HepG2 (cell line): ENCODE results near the gene ITCH. TPM values are rescaled to one million over a fixed set of nuclear protein-coding genes. Genes with fewer than 3 reads are reported as not detected.

ENCODE experiments used
- CCAR2 ChIP-seq: fragments of 200-400 bp; formaldehyde crosslinking; optimal IDR thresholded peaks from 2 replicates; pipeline ENCODE3; 2018; ENCODE audit warnings: low read depth, mild to moderate bottlenecking, low read length, moderate library complexity
- GATAD1 ChIP-seq: IDR thresholded peaks from 2 replicates; pipeline ENCODE4 v1.6.1; 2016; ENCODE audit warnings: missing genetic modification reagents, missing compliant biosample characterization
- HINFP ChIP-seq: sonication (generic); formaldehyde crosslinking; IDR thresholded peaks from 2 replicates; pipeline ENCODE4 v1.4.0; 2020; ENCODE audit warnings: low read depth, mild to moderate bottlenecking, missing genetic modification reagents
- HOXA9 ChIP-seq: sonication (generic); formaldehyde crosslinking; IDR thresholded peaks from 2 replicates; pipeline ENCODE4 v1.8.1; 2022; ENCODE audit warnings: missing genetic modification reagents, mild to moderate bottlenecking, moderate library complexity, borderline replicate concordance
- JUND ChIP-seq: sonication (generic); formaldehyde crosslinking; IDR thresholded peaks from 2 replicates; pipeline ENCODE4 v1.8.0; 2022; ENCODE audit warnings: mild to moderate bottlenecking, missing genetic modification reagents
- MBD4 ChIP-seq: IDR thresholded peaks from 2 replicates; pipeline ENCODE4 v1.6.1; 2012; ENCODE audit warnings: low read length, inconsistent platforms, borderline replicate concordance
- PHF21A ChIP-seq: sonication (generic); formaldehyde crosslinking; IDR thresholded peaks from 2 replicates; pipeline ENCODE4 v1.5.0; 2020; ENCODE audit warnings: mild to moderate bottlenecking, missing genetic modification reagents
- REL ChIP-seq: sonication (generic); formaldehyde crosslinking; conservative IDR thresholded peaks from 2 replicates; pipeline ENCODE4 v1.8.0; 2022; ENCODE audit warnings: mild to moderate bottlenecking, missing genetic modification reagents, moderate library complexity
- SAFB2 ChIP-seq: sonication (generic); formaldehyde crosslinking; IDR thresholded peaks from 2 replicates; pipeline ENCODE4 v1.5.1; 2020; ENCODE audit warnings: missing genetic modification reagents, low read depth, mild to moderate bottlenecking, borderline replicate concordance
- SOX5 ChIP-seq: IDR thresholded peaks from 2 replicates; pipeline ENCODE4 v1.6.1; 2016; ENCODE audit warnings: borderline replicate concordance
- TOPORS ChIP-seq: sonication (generic); formaldehyde crosslinking; IDR thresholded peaks from 2 replicates; pipeline ENCODE4 v1.8.0; 2023; ENCODE audit warnings: mild to moderate bottlenecking, missing genetic modification reagents
- XBP1 ChIP-seq: sonication (generic); formaldehyde crosslinking; IDR thresholded peaks from 2 replicates; pipeline ENCODE4 v1.5.0; 2020; ENCODE audit warnings: missing genetic modification reagents
- ZMYM2 ChIP-seq: sonication (generic); formaldehyde crosslinking; IDR thresholded peaks from 2 replicates; pipeline ENCODE4 v1.8.0; 2022; ENCODE audit warnings: mild to moderate bottlenecking, missing genetic modification reagents
- ZNF207 ChIP-seq: fragments of 450-650 bp; IDR thresholded peaks from 2 replicates; pipeline ENCODE4 v1.6.1; 2016; ENCODE audit warnings: antibody characterized with exemption, borderline replicate concordance
- ZNF280B ChIP-seq: sonication (generic); formaldehyde crosslinking; IDR thresholded peaks from 2 replicates; pipeline ENCODE4 v1.5.0; 2020; ENCODE audit warnings: missing genetic modification reagents, mild to moderate bottlenecking, borderline replicate concordance
- ZNF546 ChIP-seq: sonication (generic); formaldehyde crosslinking; conservative IDR thresholded peaks from 2 replicates; pipeline ENCODE4 v1.8.1; 2023; ENCODE audit warnings: mild to moderate bottlenecking, missing genetic modification reagents
- ZNF772 ChIP-seq: sonication (generic); formaldehyde crosslinking; IDR thresholded peaks from 2 replicates; pipeline ENCODE4 v1.5.0; 2020; ENCODE audit warnings: mild to moderate bottlenecking, missing genetic modification reagents
- polyA plus RNA-seq, 8 experiments: library from polyadenylated mRNA; depleted of rRNA in 3 of 8; stranded (reverse) in 7 of 8; unstranded in 1 of 8; fragments of >200 nt; fragmentation: Illumina TruSeq in 4 of 8; extraction: Trizol in 4 of 8; gene quantifications; 2 replicates each; pipeline versions ENCODE4 v1.2.1 to v1.2.3, GENCODE V29; 2011 to 2016; ENCODE audit warnings: low read depth in 4 of 8, missing spikeins in 1 of 8, mixed read lengths in 1 of 8; ENCODE audit not compliant: insufficient read depth in 1 of 8
- total RNA-seq, 5 experiments: library from RNA; depleted of rRNA; stranded (reverse); fragments of >200 nt; fragmentation: Illumina TruSeq; extraction: Trizol; gene quantifications; 2 replicates each; pipeline ENCODE4 v1.2.3, GENCODE V29; 2016; ENCODE audit warnings: low read depth in 1 of 5
- TF ChIP-seq, protein P1 (sequence below): sonication (generic); formaldehyde crosslinking; IDR thresholded peaks from 2 replicates; pipeline ENCODE4 v1.4.0; 2020; ENCODE audit warnings: missing genetic modification reagents
- TF ChIP-seq, protein P2 (sequence below): sonication (generic); formaldehyde crosslinking; IDR thresholded peaks from 2 replicates; pipeline ENCODE4 v1.5.1; 2020; ENCODE audit warnings: missing genetic modification reagents, mild to moderate bottlenecking, borderline replicate concordance
- TF ChIP-seq, protein P3 (sequence below): sonication (generic); formaldehyde crosslinking; IDR thresholded peaks from 2 replicates; pipeline ENCODE4 v1.8.1; 2023; ENCODE audit warnings: mild to moderate bottlenecking, inconsistent platforms, moderate library complexity, missing genetic modification reagents, borderline replicate concordance

The ITCH gene
- total and polyA plus RNA-seq, 2 of the 13 experiments (the other 11 are each of a cell fraction or from before 2014, with no cell fraction given) = 20.5 to 112 TPM

GRCh38 chr20:34363465-34364222, 571 bp downstream of the ITCH start (continued):
- TF ChIP-seq ZNF280B (peak; percentile 74; the same call in 1 of the 2 replicates), JUND (no peak), ZNF207 (no peak), CCAR2 (peak; percentile 12), ZMYM2 (0 out of 2 replicates have a peak, but pooled peaks have one; percentile 54), REL (CRISPR knock-in tag) (0 out of 2 replicates have a peak, but pooled peaks have one; percentile 60), SAFB2 (CRISPR knock-in tag) (peak; percentile 29; the same call in 1 of the 2 replicates), SOX5 (no peak; the same call in 1 of the 2 replicates), GATAD1 (CRISPR knock-in tag) (peak; percentile 46; the same call in 1 of the 2 replicates), HINFP (CRISPR knock-in tag) (peak; percentile 55; the same call in 1 of the 2 replicates), MBD4 (no peak), TOPORS (CRISPR knock-in tag) (no peak; the same call in 1 of the 2 replicates), ZNF772 (CRISPR knock-in tag) (no peak), ZNF546 (CRISPR knock-in tag) (0 out of 2 replicates have a peak, but pooled peaks have one; percentile 21), PHF21A (no peak), HOXA9 (CRISPR knock-in tag) (no peak), XBP1 (CRISPR knock-in tag) (no peak)
- TF ChIP-seq, protein P1, sequence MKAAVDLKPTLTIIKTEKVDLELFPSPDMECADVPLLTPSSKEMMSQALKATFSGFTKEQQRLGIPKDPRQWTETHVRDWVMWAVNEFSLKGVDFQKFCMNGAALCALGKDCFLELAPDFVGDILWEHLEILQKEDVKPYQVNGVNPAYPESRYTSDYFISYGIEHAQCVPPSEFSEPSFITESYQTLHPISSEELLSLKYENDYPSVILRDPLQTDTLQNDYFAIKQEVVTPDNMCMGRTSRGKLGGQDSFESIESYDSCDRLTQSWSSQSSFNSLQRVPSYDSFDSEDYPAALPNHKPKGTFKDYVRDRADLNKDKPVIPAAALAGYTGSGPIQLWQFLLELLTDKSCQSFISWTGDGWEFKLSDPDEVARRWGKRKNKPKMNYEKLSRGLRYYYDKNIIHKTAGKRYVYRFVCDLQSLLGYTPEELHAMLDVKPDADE (CRISPR knock-in tag) = peak; percentile 73; the same call in 1 of the 2 replicates
- TF ChIP-seq, protein P2, sequence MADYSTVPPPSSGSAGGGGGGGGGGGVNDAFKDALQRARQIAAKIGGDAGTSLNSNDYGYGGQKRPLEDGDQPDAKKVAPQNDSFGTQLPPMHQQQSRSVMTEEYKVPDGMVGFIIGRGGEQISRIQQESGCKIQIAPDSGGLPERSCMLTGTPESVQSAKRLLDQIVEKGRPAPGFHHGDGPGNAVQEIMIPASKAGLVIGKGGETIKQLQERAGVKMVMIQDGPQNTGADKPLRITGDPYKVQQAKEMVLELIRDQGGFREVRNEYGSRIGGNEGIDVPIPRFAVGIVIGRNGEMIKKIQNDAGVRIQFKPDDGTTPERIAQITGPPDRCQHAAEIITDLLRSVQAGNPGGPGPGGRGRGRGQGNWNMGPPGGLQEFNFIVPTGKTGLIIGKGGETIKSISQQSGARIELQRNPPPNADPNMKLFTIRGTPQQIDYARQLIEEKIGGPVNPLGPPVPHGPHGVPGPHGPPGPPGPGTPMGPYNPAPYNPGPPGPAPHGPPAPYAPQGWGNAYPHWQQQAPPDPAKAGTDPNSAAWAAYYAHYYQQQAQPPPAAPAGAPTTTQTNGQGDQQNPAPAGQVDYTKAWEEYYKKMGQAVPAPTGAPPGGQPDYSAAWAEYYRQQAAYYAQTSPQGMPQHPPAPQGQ (CRISPR knock-in tag) = no peak
- TF ChIP-seq, protein P3, sequence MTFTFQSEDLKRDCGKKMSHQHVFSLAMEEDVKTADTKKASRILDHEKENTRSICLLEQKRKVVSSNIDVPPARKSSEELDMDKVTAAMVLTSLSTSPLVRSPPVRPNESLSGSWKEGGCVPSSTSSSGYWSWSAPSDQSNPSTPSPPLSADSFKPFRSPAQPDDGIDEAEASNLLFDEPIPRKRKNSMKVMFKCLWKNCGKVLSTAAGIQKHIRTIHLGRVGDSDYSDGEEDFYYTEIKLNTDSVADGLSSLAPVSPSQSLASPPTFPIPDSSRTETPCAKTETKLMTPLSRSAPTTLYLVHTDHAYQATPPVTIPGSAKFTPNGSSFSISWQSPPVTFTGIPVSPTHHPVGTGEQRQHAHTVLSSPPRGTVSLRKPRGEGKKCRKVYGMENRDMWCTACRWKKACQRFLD (CRISPR knock-in tag) = 0 out of 2 replicates have a peak, but pooled peaks have one; percentile 22
